Retinal pigment epithelial cell (primary cell): Measurements from ENCODE around the gene TBX1.
"Not testable (repeated sequence)": the region's sequence is repeated elsewhere in the genome, so short reads cannot be mapped to it uniquely, and the experiment has no call there.

Source experiments
- DNase-seq: peaks from one replicate; pipeline ENCODE4 v3.0.0-alpha.2; 2010; ENCODE audit warnings: low read depth
- H3K4me3 ChIP-seq: 2 replicates; pipeline ENCODE4 v1.5.1; 2011; ENCODE audit warnings: mild to moderate bottlenecking, low read length, control low read depth, moderate library complexity
- TF ChIP-seq, protein P1 (sequence below): conservative IDR thresholded peaks from 2 replicates; pipeline ENCODE4 v1.5.1; 2011; ENCODE audit warnings: low read depth, low read length, control low read depth, inconsistent platforms

TBX1 gene

DNA sequence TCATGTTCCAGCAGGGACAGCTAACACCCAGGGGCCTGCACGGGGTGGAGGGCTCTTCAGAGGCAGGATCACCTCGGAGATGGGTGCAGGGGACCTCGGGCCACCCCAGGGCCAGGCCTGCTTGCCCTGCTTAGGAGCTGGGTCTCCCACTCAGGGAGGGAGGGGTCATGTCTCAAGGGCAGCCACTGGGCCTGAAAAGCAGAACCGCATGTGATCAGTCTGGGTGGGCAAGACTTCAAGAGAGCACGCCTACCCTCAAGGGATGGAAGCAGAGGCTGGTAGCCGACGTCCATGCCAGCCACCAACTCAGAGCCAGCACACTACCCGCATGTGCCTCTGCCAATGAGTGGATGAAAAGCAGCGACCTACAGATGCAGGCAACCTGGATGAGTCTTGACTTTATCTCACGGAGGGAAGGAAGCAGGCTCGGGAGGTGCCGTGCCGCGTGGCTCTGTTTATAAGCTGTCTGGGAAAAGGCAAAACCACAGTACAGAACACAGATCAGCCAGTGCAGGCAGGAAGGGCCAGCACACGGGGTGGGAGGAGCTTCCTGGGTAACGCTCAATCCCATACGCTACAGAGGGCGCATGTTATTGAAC lies 16.0 kb downstream of the TBX1 start:
- TF ChIP-seq, protein P1, sequence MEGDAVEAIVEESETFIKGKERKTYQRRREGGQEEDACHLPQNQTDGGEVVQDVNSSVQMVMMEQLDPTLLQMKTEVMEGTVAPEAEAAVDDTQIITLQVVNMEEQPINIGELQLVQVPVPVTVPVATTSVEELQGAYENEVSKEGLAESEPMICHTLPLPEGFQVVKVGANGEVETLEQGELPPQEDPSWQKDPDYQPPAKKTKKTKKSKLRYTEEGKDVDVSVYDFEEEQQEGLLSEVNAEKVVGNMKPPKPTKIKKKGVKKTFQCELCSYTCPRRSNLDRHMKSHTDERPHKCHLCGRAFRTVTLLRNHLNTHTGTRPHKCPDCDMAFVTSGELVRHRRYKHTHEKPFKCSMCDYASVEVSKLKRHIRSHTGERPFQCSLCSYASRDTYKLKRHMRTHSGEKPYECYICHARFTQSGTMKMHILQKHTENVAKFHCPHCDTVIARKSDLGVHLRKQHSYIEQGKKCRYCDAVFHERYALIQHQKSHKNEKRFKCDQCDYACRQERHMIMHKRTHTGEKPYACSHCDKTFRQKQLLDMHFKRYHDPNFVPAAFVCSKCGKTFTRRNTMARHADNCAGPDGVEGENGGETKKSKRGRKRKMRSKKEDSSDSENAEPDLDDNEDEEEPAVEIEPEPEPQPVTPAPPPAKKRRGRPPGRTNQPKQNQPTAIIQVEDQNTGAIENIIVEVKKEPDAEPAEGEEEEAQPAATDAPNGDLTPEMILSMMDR, result no peak
- no peak for DNase-seq
- no peak overlapping the region for H3K4me3 ChIP-seq

DNA sequence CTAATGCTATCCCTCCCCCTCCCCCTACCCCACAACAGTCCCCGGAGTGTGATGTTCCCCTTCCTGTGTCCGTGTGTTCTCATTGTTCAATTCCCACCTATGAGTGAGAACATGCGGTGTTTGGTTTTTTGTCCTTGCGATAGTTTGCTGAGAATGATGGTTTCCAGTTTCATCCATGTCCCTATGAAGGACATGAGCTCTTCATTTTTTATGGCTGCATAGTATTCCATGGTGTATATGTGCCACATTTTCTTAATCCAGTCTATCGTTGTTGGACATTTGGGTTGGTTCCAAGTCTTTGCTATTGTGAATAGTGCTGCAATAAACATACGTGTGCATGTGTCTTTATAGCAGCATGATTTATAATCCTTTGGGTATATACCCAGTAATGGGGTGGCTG lies 16.6 kb downstream of the TBX1 start:
- DNase-seq, H3K4me3 ChIP-seq: not testable (repeated sequence)

DNA sequence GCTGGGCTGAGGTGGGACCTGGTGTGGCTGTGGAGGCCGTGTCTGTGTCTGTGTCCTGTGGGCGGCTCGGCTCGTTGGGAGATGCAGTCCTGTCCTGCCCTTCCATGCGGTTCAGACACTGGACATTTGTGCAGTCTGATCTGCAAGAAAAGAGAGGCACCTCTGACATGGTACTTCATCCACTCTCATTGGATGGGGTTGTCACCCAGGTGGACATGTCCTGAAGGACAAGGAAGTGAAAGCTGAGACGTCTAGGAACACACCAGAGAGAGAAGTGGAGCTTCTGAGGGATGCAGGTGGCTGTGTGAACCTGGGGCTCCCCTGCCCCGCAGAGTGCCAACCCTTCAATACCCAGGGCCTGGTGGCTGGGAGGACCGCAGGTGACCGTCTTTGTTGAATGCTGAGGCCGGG lies 18.4 kb downstream of the TBX1 start:
- no peak for DNase-seq
- H3K4me3 ChIP-seq, result no peak overlapping the region
- TF ChIP-seq, protein P1, result no peak

DNA sequence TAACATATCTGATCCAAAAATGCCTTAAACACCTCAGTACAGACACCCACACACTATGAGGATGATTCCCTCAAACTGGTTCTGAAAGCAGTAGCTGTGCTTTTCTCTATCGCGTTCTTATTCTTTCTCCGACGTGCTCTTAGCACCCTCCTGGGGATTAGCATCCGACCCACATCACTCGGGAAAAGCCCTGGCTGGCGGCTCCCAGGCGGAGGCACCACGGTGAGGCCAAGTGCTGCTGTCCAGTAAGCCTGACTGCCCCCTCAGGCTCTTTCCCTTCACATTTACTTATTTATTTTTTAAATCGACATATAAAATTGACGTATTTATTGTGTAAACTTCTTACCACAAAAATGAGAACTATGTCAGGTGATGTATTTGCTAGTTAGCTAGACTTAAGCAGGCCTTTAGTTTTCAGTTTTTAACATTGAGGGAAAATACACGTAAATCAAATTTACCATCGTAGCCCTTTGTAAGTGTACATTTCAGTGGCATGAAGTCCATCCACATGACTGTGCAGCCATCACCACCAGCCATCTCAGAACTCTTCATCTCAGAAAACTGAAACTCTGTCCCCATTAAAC lies 19.2 kb downstream of the TBX1 start:
- TF ChIP-seq, protein P1, result no peak
- H3K4me3 ChIP-seq, result no peak overlapping the region
- no peak for DNase-seq

DNA sequence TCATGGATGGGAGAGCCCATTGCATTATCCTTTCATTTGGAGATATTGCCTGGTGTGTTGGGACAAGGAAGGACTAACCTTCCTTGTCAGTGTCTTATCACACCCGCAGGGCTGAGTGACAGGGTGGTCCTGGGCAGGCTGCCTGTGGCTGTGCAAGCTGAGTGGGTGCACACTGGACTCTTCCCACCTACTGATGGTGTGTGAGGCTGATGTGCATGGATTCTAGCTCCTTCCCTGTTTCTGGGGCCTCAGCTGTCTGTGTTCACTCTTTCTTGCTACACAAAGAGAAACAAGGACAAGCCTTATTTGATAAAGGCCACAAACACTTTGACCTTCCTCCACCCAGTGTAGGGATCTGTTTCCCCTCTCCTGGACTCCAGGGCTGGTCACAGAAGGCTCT lies 22.0 kb downstream of the TBX1 start:
- DNase-seq, result no peak
- H3K4me3 ChIP-seq, result no peak overlapping the region
- TF ChIP-seq, protein P1, result no peak

DNA sequence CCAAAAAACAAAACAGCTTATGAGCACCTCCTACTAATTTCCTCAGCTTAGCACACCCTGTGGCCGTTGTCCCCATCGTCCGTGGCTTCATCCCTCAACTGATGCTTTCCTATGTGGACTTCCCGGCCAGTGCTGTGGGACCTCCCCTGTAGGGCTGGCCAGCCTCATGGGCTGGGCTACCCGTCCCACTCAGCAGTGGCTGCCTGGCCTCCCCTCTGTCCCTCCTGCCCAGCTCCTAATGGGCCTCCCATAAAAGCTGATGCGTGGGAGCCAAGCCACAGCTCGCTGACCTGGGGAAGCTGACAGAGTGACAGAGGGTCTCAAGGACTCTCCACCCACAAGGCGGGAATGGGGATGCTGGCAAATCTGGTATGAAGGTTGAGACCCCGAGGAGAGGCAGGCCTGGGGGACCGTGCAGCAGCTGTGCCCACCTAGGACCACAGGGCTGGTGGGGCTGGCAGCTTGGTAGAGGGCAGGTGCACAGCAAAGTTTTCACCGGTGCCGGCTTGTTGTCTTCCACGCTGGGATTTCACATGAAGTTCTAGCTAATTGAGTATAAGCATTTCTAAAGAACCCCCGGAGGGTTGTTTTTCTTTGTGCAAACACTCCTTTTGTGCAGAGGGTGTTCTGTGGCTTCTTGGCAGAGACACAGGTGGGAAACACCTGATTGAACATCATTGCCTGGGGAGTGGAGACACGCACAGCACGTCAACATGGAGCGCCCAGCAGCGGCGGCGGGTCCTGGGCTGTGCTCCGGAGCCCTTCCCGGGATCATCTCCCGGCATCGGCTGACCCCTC lies 23.2 kb downstream of the TBX1 start:
- H3K4me3 ChIP-seq, result no peak overlapping the region
- TF ChIP-seq, protein P1, result no peak
- no peak for DNase-seq

DNA sequence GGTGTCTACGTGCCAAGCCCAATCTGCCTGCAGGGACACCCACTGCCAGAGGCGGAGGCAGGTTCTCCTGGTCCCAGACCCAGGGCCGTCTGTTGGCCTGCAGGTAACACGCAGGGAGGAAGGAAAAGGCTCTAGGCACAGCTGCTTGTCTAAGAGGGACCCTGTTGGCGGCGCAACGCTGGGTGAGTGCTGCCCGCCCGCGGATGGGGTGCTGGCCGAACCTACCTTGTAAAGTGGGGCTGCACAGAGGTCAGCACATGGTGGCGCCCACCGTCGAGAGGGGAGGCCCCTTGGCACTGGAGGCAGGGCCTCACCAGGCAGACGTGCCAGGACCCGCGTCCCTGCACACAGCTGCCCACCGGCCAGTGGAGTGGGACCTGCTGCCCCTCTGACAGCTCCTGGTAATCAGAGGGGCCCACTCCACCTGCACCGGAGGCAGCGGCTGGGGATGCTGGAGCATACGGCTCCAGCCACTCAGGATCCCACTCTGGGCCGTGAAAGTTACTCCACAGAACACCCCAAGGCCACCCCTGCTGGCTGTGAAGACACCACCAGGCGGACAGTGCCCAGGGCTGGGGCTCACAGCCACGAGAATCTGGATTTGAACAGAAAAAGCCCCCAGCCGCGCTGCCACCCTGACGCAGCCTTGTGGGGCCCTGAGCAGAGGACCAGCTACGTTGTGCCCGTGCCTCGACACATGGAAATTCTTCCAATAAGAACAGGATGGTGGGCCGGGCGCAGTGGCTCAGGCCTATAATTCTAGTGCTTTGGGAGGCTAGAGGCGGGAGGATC lies 24.0 kb downstream of the TBX1 start:
- H3K4me3 ChIP-seq, result no peak overlapping the region
- no peak for DNase-seq
- TF ChIP-seq, protein P1, result no peak
